HUES6 (cell line): ENCODE results near the gene B3GAT1.

Source experiments
- H3K27ac ChIP-seq: 2 replicates; pipeline ENCODE4 v1.7.0; 2013; ENCODE audit warnings: low read depth, mild to moderate bottlenecking, low read length, inconsistent platforms
- H3K27me3 ChIP-seq: 2 replicates; pipeline ENCODE4 v1.6.1; 2013; ENCODE audit warnings: low read length; ENCODE audit not compliant: control insufficient read depth, insufficient read depth
- H3K36me3 ChIP-seq: 2 replicates; pipeline ENCODE4 v1.6.1; 2013; ENCODE audit warnings: low read length; ENCODE audit not compliant: control insufficient read depth, insufficient read depth
- H3K4me1 ChIP-seq: 2 replicates; pipeline ENCODE4 v1.6.1; 2013; ENCODE audit warnings: low read length; ENCODE audit not compliant: control insufficient read depth, insufficient read depth
- H3K4me3 ChIP-seq: 2 replicates; pipeline ENCODE4 v1.5.1; 2013; ENCODE audit warnings: low read depth, low read length
- H3K9ac ChIP-seq: one replicate; pipeline ENCODE4 v1.6.1; 2013; ENCODE audit warnings: mild to moderate bottlenecking, low read length
- H3K9me3 ChIP-seq: 2 replicates; pipeline ENCODE4 v1.6.1; 2013; ENCODE audit warnings: low read depth, low read length; ENCODE audit not compliant: control insufficient read depth, insufficient read depth

Gene B3GAT1

GRCh38 chr11:134441281-134441680 is 29.2 kb upstream of the B3GAT1 start:
- Histone ChIP-seq H3K27ac (no peak overlapping the region), H3K9ac (no peak overlapping the region), H3K27me3 (0 out of 2 replicates have a peak, but pooled peaks cover 5% of the 10 kb centered on the region), H3K4me3 (no peak overlapping the region), H3K4me1 (0 out of 2 replicates have a peak, but pooled peaks cover 5% of the 10 kb centered on the region), H3K36me3 (no peaks in the 10 kb centered on the region), H3K9me3 (no peaks in the 10 kb centered on the region)

GRCh38 chr11:134440851-134441250 is 28.8 kb upstream of the B3GAT1 start:
- Histone ChIP-seq H3K36me3 (no peaks in the 10 kb centered on the region), H3K27me3 (0 out of 2 replicates have a peak, but pooled peaks cover 5% of the 10 kb centered on the region), H3K27ac (no peak overlapping the region), H3K4me3 (no peak overlapping the region), H3K9me3 (no peaks in the 10 kb centered on the region), H3K9ac (no peak overlapping the region), H3K4me1 (0 out of 2 replicates have a peak, but pooled peaks cover 5% of the 10 kb centered on the region)

GRCh38 chr11:134438542-134439537 is 26.8 kb upstream of the B3GAT1 start:
- no peaks in the 10 kb centered on the region for H3K36me3 ChIP-seq
- no peak overlapping the region for H3K27ac ChIP-seq
- H3K4me3 ChIP-seq = no peak overlapping the region
- 0 out of 2 replicates have a peak, but pooled peaks cover 5% of the 10 kb centered on the region for H3K4me1 ChIP-seq
- H3K27me3 ChIP-seq = 0 out of 2 replicates have a peak, but pooled peaks cover 5% of the 10 kb centered on the region
- no peak overlapping the region for H3K9ac ChIP-seq
- H3K9me3 ChIP-seq = no peaks in the 10 kb centered on the region

GRCh38 chr11:134437821-134438220 is 25.8 kb upstream of the B3GAT1 start:
- 0 out of 2 replicates have a peak, but pooled peaks cover 4% of the 10 kb centered on the region for H3K27me3 ChIP-seq
- H3K9ac ChIP-seq = no peak overlapping the region
- no peak overlapping the region for H3K27ac ChIP-seq
- 0 out of 2 replicates have a peak, but pooled peaks cover 5% of the 10 kb centered on the region for H3K4me1 ChIP-seq
- H3K9me3 ChIP-seq = no peaks in the 10 kb centered on the region
- no peak overlapping the region for H3K4me3 ChIP-seq
- H3K36me3 ChIP-seq = no peaks in the 10 kb centered on the region

GRCh38 chr11:134436781-134437180 is 24.7 kb upstream of the B3GAT1 start:
- no peaks in the 10 kb centered on the region for H3K27me3 ChIP-seq
- no peaks in the 10 kb centered on the region for H3K36me3 ChIP-seq
- no peak overlapping the region for H3K27ac ChIP-seq
- H3K9ac ChIP-seq = no peak overlapping the region
- no peaks in the 10 kb centered on the region for H3K9me3 ChIP-seq
- 0 out of 2 replicates have a peak, but pooled peaks cover 5% of the 10 kb centered on the region for H3K4me1 ChIP-seq
- no peak overlapping the region for H3K4me3 ChIP-seq

- H3K9me3 ChIP-seq = no peaks in the 10 kb centered on the region
- no peaks in the 10 kb centered on the region for H3K4me1 ChIP-seq
- H3K36me3 ChIP-seq = no peaks in the 10 kb centered on the region
- no peaks in the 10 kb centered on the region for H3K27me3 ChIP-seq
- no peak overlapping the region for H3K27ac ChIP-seq
- no peak overlapping the region for H3K9ac ChIP-seq
- no peak overlapping the region for H3K4me3 ChIP-seq
Measured at GRCh38 chr11:134433806-134434205, 21.8 kb upstream of the B3GAT1 start.

- Histone ChIP-seq H3K4me1 (no peaks in the 10 kb centered on the region), H3K27me3 (no peaks in the 10 kb centered on the region), H3K4me3 (no peak overlapping the region), H3K9me3 (no peaks in the 10 kb centered on the region), H3K27ac (no peak overlapping the region), H3K9ac (no peak overlapping the region), H3K36me3 (no peaks in the 10 kb centered on the region)
Measured at GRCh38 chr11:134433251-134433650, 21.2 kb upstream of the B3GAT1 start.

GRCh38 chr11:134432776-134433175 is 20.7 kb upstream of the B3GAT1 start:
- Histone ChIP-seq H3K27me3 (no peaks in the 10 kb centered on the region), H3K9ac (no peak overlapping the region), H3K27ac (no peak overlapping the region), H3K4me3 (no peak overlapping the region), H3K9me3 (no peaks in the 10 kb centered on the region), H3K36me3 (no peaks in the 10 kb centered on the region), H3K4me1 (no peaks in the 10 kb centered on the region)

GRCh38 chr11:134429106-134429505 is 17.1 kb upstream of the B3GAT1 start:
- H3K4me1 ChIP-seq = 0 out of 2 replicates have a peak, but pooled peaks cover 7% of the 10 kb centered on the region
- no peak overlapping the region for H3K27ac ChIP-seq
- H3K9ac ChIP-seq = no peak overlapping the region
- H3K9me3 ChIP-seq = no peaks in the 10 kb centered on the region
- H3K36me3 ChIP-seq = no peaks in the 10 kb centered on the region
- H3K4me3 ChIP-seq = no peak overlapping the region
- 0 out of 2 replicates have a peak, but pooled peaks cover 1% of the 10 kb centered on the region for H3K27me3 ChIP-seq

GRCh38 chr11:134425816-134426536 is 13.9 kb upstream of the B3GAT1 start:
- Histone ChIP-seq H3K36me3 (no peaks in the 10 kb centered on the region), H3K27ac (no peak overlapping the region)

More at GRCh38 chr11:134425816-134426536, 13.9 kb upstream of the B3GAT1 start:
- 0 out of 2 replicates have a peak, but pooled peaks cover 7% of the 10 kb centered on the region for H3K4me1 ChIP-seq
- H3K9ac ChIP-seq = no peak overlapping the region
- 0 out of 2 replicates have a peak, but pooled peaks cover 4% of the 10 kb centered on the region for H3K27me3 ChIP-seq
- H3K9me3 ChIP-seq = no peaks in the 10 kb centered on the region
- H3K4me3 ChIP-seq = no peak overlapping the region
